Adrenal gland (tissue), 5 donors: ENCODE measurements around the gene HOXA6.

Experiments used
- CTCF ChIP-seq, 6 experiments: fragments of 450-650 bp in 4 of 6; fragments of 200-600 bp in 2 of 6; sonication (generic) in 1 of 6; IDR thresholded peaks; 1 replicate in 5 of 6; 2 replicates in 1 of 6; pipeline versions ENCODE4 v1.5.1 to v1.8.0; 2016 to 2021; ENCODE audit warnings: antibody characterized with exemption in 6 of 6, mild to moderate bottlenecking in 2 of 6, moderate library complexity in 1 of 6
- POLR2A ChIP-seq, 2 donors: fragments of 450-650 bp; IDR thresholded peaks; one replicate each; pipeline ENCODE4 v1.6.1; 2017; ENCODE audit warnings: antibody characterized with exemption in 2 of 2, mild to moderate bottlenecking in 2 of 2, moderate library complexity in 1 of 2
- donor health status: DM: no; HTN: no; CAD: no.

- TF ChIP-seq CTCF (IDR thresholded peaks at IDR 0.05) (no peak), POLR2A (IDR thresholded peaks at IDR 0.05) (no peak)
These were observed 6.8 kb upstream of the HOXA6 start for GRCh38 chr7:27154369-27154768.
